Measurements from ENCODE around the gene REXO1.

REXO1 gene

GRCh38 chr19:1776606-1777147 is 71.6 kb downstream of the REXO1 start:
- peaks cover 1% of the 10 kb centered on the region; the same call in 1 of the 2 replicates for H3K9me3 ChIP-seq (ENCODE audit: insufficient read depth, low read depth, low read length)
- no peak overlapping the region for H3K4me3 ChIP-seq (ENCODE audit: low read length, poor library complexity, severe bottlenecking)
- no peaks in the 10 kb centered on the region for H3K79me2 ChIP-seq (ENCODE audit: insufficient read depth, low read length)
- no peak overlapping the region for H3K4me2 ChIP-seq (ENCODE audit: low read depth, low read length, poor library complexity, severe bottlenecking)
- no peak for TF ChIP-seq EZH2phosphoT487 (IDR thresholded peaks at IDR 0.05; ENCODE audit: borderline replicate concordance)
- no peak for TF ChIP-seq CTCF (conservative IDR thresholded peaks at IDR 0.05; ENCODE audit: low read length)
- no peaks in the 10 kb centered on the region for H3K4me1 ChIP-seq (ENCODE audit: insufficient read depth, low read length, poor library complexity, severe bottlenecking)
- H2AFZ ChIP-seq (ENCODE audit: low read length) = no peak overlapping the region
- H3K27me3 ChIP-seq (ENCODE audit: insufficient read depth, low read length, poor library complexity, severe bottlenecking) = no peaks in the 10 kb centered on the region
- no peaks in the 10 kb centered on the region for H3K36me3 ChIP-seq (ENCODE audit: insufficient read depth, low read length)
- H3K9ac ChIP-seq (ENCODE audit: low read depth, low read length, poor library complexity, severe bottlenecking) = no peak overlapping the region
- no peaks in the 10 kb centered on the region for H3K9me2 ChIP-seq (replicated peaks; ENCODE audit: low read depth, low read length)
- H4K20me1 ChIP-seq (ENCODE audit: insufficient read depth, low read length, poor library complexity, severe bottlenecking) = no peaks in the 10 kb centered on the region
- no peaks in the 10 kb centered on the region for H3F3A ChIP-seq (ENCODE audit: low read depth)

GRCh38 chr19:1775951-1776605 is 72.2 kb downstream of the REXO1 start:
- Histone ChIP-seq H3K79me2 (ENCODE audit: insufficient read depth, low read length) (no peaks in the 10 kb centered on the region), H3K4me2 (ENCODE audit: low read depth, low read length, poor library complexity, severe bottlenecking) (no peak overlapping the region), H3K27me3 (ENCODE audit: insufficient read depth, low read length, poor library complexity, severe bottlenecking) (no peaks in the 10 kb centered on the region), H4K20me1 (ENCODE audit: insufficient read depth, low read length, poor library complexity, severe bottlenecking) (no peaks in the 10 kb centered on the region), H3K9me2 (replicated peaks; ENCODE audit: low read depth, low read length) (no peaks in the 10 kb centered on the region), H2AFZ (ENCODE audit: low read length) (no peak overlapping the region), H3K4me1 (ENCODE audit: insufficient read depth, low read length, poor library complexity, severe bottlenecking) (no peaks in the 10 kb centered on the region), H3F3A (ENCODE audit: low read depth) (no peaks in the 10 kb centered on the region), H3K9ac (ENCODE audit: low read depth, low read length, poor library complexity, severe bottlenecking) (no peak overlapping the region), H3K9me3 (ENCODE audit: insufficient read depth, low read depth, low read length) (peaks cover 1% of the 10 kb centered on the region; the same call in 1 of the 2 replicates), H3K36me3 (ENCODE audit: insufficient read depth, low read length) (no peaks in the 10 kb centered on the region), H3K4me3 (ENCODE audit: low read length, poor library complexity, severe bottlenecking) (no peak overlapping the region)
- TF ChIP-seq CTCF (conservative IDR thresholded peaks at IDR 0.05; ENCODE audit: low read length) = no peak
- TF ChIP-seq EZH2phosphoT487 (IDR thresholded peaks at IDR 0.05; ENCODE audit: borderline replicate concordance) = no peak

GRCh38 chr19:1774989-1775772 is 73.1 kb downstream of the REXO1 start:
- Histone ChIP-seq H3K4me1 (ENCODE audit: insufficient read depth, low read length, poor library complexity, severe bottlenecking) (no peaks in the 10 kb centered on the region), H4K20me1 (ENCODE audit: insufficient read depth, low read length, poor library complexity, severe bottlenecking) (no peaks in the 10 kb centered on the region), H3K4me3 (ENCODE audit: low read length, poor library complexity, severe bottlenecking) (no peak overlapping the region), H3K36me3 (ENCODE audit: insufficient read depth, low read length) (no peaks in the 10 kb centered on the region), H2AFZ (ENCODE audit: low read length) (no peak overlapping the region), H3K27me3 (ENCODE audit: insufficient read depth, low read length, poor library complexity, severe bottlenecking) (no peaks in the 10 kb centered on the region), H3K79me2 (ENCODE audit: insufficient read depth, low read length) (no peaks in the 10 kb centered on the region), H3K9me2 (replicated peaks; ENCODE audit: low read depth, low read length) (no peaks in the 10 kb centered on the region), H3F3A (ENCODE audit: low read depth) (no peaks in the 10 kb centered on the region), H3K9ac (ENCODE audit: low read depth, low read length, poor library complexity, severe bottlenecking) (no peak overlapping the region), H3K4me2 (ENCODE audit: low read depth, low read length, poor library complexity, severe bottlenecking) (no peak overlapping the region), H3K9me3 (ENCODE audit: insufficient read depth, low read depth, low read length) (peaks cover 9% of the 10 kb centered on the region)
- TF ChIP-seq EZH2phosphoT487 (IDR thresholded peaks at IDR 0.05; ENCODE audit: borderline replicate concordance) = no peak
- TF ChIP-seq CTCF (conservative IDR thresholded peaks at IDR 0.05; ENCODE audit: low read length) = peak; percentile 72
